Smooth muscle cell of the coronary artery (primary cell): ENCODE results near the gene CNN3. TPM values are rescaled to one million over a fixed set of nuclear protein-coding genes. Genes with fewer than 3 reads are reported as not detected.

ENCODE experiments used
- total RNA-seq: library from RNA; depleted of rRNA; stranded (reverse); fragments of >200 nt; gene quantifications from 2 replicates; pipeline ENCODE4 v1.2.3, GENCODE V29; 2014; ENCODE audit warnings: low replicate concordance

The CNN3 gene
- 202 and 322 TPM in 2 replicates for total RNA-seq

DNA sequence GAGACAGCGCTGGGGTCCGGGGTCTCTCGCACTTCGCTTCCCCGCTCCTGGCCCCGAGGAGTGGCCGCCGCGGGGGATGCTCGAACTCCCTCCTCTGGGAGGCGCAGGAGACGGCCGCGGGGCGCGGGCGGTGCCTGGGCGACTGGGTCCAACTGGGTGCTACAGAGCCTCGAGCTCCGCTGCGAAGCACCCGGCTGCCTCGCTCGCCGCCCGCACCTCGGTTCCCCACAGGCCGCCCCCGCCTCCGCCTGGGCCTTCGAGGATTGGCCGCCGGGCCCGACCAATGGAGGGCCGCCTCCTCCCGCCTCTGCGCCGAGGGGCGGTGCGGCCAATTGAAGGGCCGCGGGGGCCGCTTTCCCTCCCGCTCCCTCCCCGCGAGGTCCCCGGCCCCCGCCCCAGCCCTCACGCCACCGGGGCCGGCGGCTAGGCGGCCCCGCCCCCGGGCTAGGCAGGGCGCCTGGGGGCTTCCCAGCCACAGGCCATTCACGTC is at the start of gene CNN3:
Gene CNN3 (minus strand): TSS at position 196 of the 490 bp plus-strand sequence. CDS start 216 bp downstream, outside the sequence.

Other genes with a start within 250 kb of the CNN3 start
- gene SLC44A3, start 106.8 kb downstream of the CNN3 start, total RNA-seq: 0.23 and 6.1 TPM in 2 replicates
- 1.7 and 1.8 TPM in 2 replicates for gene ALG14, start 145.8 kb upstream of the CNN3 start, total RNA-seq
- gene TLCD4, start 190.2 kb upstream of the CNN3 start, total RNA-seq: under 0.01 and 0.53 TPM in 2 replicates